ENCODE results near the gene VAV1.
A peak's percentile ranks its signal among the peaks of the same experiment; 100 is the strongest.
"Not testable (repeated sequence)": the region's sequence is repeated elsewhere in the genome, so short reads cannot be mapped to it uniquely, and the experiment has no call there.

The VAV1 gene

DNA sequence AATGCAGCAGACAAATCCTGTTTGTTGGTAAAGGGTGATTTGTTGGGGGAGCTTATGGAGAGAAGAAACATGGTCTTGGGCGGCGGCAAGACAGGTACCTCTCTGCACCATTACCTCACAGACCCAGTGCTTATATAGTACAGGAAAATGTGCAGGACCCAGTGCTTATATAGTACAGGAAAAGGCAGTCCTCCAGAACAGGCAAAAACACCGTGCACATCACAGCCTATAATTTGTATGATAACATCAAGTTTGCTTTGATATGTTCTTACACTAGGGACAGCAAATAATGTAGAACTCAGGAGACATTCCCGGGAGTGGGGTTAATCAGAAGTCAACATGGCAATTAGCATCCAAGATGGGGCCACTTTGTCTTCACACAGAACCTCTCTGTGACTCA lies 20.9 kb downstream of the VAV1 start:
- DNase-seq = no peak

DNA sequence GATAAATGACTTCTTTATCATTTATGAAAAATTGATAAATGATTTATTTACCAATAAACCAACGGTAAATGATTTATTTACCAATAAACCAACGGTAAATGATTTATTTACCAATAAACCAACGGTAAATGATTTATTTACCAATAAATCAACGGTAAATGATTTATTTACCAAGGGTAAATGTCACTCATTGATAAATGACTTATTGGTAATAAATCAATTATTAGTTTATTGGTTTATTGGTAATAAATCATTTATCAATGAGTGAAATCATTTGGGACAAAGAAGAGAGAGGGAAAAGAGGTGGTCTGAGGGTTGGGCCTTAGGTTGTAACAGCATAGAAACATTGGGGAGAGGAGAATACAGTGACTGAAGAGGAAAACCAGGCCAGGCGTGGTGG lies 21.5 kb downstream of the VAV1 start:
- DNase-seq = no peak

DNA sequence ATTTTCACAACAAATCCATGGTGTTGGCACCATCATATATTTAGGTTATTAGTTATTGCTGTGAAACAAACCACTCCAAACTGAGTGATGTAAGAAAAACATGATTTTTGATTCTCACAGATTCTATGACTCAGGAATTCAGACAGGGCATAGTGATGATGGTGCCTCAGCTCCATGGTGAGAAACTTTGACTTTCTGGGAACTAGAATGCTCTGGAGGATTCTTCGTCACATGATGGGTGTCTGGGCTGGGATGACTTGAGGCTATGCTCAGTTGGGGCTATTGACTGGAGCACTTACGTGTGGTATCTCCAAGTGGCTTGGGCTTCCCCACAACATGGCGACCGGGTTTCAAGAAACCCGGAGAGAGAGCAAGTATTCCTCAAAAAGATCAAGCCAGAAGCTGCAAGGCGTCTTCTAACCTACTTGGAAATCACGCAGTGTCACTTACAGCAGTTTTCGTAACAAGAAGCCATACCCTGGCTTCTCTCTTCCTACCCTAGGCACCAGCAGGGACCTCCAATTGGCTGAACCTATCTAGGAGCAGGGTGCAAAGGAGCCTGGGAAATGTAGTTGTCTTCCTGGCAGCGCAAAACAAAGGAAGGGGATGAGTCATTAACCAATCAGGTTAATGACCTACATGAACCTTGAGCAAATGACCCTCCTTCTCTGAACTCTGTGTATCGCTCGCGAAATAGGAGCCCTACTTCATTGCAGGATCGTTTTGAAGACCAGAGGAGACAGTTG lies 22.4 kb downstream of the VAV1 start:
- no peak for DNase-seq

DNA sequence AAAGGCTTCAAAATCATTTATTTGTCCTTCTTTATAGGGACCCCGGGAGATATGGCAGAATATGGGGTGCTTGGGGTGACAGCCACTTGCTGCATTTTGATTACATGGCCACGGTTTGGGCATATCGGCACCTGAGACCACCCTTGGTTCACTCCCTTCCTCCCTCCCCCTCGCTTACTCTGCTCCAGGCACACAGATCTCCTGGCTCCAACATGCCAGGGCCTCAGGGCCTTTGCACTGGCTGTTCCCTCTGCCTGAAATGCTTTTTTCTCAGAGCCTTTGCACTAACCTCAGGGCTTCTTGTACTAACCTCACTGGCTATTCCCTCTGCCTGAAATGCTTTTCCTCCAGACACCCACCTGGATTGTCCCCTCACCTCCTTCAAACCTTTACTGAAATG lies 23.8 kb downstream of the VAV1 start:
- DNase-seq = no peak

DNA sequence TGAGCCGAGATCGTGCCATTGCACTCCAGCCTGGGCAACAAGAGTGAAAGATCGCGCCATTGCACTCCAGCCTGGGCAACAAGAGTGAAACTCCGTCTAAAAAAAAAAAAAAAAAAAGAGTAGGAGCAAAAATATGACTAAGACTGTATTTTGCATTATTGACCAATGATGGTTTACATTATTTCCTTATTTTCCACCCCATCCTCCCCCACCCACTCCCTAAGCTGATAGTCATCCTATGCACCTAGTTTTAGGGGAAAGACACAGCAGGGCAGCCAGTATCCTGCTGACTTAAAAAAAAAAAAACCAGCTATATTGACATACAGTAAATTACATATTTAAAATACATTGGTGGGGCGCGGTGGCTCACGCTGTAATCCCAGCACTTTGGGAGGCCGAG lies 25.1 kb downstream of the VAV1 start:
- no peak for DNase-seq

DNA sequence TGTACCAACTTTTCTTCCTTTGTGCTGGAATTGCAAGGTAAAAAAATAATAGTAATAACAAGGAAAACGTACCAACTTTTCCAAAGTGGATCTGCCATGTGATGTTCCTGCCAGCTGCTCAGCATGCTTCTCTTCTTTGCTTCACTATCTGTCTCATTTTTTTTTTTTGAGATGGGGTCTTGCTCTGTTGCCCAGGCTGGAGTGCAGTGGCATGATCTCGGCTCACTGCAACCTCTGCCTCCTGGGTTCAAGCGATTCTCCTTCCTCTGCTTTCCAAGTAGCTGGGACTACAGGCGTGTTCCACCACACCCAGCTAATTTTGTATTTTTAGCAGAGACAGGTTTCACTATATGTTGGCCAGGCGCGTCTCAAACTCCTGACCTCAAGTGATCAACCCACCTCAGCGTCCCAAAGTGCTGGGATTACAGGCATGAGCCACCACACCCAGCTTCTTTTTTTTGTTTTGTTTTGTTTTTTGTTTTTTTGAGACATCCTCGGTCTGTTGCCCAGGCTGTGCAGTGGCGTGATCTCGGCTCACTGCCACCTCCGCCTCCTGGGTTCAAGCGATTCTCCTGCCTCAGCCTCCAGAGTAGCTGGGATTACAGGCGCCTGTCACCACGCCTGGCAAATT lies 27.8 kb downstream of the VAV1 start:
- DNase-seq = not testable (repeated sequence)

DNA sequence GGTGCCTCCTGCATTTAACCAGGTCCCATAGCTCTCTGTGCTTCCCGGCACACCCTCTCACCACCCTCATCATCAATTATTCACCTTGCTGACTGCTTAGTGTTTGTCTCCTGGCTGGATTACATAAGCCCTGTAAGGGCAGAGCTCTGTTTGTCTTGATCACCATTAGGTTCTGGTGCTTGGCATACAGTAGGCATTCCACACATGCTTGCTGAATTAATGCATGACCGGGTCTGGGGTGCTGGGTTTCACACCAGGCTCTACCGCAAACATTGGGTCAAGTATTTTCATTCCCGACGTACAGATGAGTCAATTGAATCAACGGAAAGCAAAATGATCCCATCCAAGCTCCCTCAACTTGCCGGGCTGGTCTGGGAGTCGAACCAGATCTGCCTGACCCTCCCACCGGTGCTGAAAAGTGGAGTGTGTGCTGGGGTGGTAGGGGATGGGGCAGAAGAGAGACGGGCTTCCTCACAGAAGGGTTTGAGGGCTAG lies 28.5 kb downstream of the VAV1 start:
- no peak for DNase-seq

DNA sequence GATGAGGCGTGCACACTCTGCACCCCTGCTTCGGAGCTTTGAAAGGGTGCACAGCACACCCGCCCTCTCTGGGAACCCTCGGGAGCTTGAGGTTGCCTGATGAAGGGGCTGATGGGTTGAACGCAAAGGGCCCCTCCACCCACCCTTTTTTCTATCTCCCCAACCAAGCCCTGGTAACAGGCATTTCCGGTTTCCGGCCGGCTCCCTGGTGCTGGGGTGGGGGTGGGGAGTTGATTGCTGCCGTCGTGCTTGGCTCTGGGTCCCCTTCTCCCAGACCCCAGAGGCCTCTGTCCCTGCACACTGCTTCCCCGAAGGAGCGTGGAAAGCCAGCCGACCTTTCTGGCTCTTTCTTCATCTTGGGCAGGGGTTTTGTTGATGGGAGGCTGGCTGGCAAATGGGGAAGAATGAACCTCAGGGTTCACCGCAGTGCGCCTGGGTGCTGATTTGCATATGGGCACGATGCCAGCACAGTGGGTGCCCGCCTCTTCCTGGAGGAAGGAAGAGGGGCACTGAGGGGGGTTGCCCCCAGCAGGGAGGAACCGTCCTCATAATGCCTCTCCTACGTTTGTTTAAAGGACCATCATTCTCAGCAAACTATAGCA lies 29.1 kb downstream of the VAV1 start:
- peak; percentile 79 for DNase-seq

DNA sequence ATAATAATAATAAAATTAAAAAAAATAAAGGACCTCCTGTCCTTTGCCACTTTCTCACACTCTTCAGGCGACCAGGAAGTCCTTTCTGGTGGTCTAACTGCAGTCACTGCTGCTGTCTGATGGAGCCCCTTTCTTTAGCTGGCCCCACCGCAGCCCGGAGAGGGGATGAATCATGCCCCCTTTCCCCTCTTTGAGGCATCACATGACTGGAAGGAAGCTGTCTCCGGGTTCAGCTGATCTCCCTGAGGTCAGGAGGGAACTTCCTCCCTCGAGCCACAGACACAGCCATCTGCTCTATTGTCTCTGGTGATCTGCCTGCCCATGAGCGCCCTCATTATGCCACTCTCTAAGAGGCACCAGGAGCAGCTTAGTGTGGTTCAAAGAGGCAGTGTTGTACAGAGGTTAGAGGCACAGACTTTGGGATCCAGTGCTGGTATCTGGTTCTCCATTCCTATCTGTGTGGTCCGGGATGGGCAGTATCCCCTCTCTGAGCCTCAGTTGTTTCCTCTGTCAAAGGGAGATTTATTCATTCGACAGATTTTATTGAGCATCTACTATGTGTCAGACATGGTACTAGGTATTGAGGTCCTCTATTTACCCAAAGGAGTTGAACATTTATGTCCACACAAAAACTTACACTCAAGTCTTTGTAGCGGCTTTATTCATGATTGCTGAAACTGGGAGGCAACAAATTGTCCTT lies 30.0 kb downstream of the VAV1 start:
- DNase-seq = peak; percentile 88

DNA sequence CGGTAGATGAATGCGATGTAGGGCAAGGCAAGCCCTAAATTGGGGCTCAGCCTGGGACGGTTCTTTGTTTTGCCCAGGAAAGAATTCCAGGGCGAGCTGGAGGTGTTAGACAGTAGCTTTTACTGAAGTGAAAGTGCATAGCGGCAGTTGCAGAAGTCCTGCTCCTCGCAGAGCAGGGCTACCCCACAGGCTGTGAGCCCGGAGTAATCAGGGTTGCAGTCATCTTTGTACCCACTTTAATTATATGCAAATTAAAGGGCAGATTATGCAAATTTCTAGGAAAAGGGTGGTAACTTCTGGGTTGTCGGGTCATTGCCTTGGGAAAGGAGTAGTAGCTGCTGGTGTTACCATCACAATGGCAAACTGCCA lies 30.5 kb downstream of the VAV1 start:
- DNase-seq = no peak

DNA sequence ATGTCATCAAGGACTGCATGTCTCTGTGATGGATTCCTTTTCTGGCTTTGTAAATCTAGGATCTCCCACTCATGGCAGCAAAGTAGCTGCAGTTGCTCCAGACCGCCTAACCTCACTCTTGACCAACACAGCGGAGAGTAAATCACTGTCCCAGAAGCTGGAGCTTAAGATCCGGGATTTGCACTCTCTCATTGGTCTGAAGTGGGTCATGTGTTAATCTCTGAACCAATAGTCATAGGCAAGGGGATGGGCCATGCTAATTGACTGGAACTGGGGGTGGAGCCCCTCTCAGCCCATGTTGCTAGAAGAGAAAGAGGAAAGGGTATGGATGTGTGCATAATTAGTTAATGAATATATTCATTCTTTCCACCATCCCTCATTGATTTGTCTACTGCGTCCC lies 34.0 kb downstream of the VAV1 start:
- DNase-seq = no peak

DNA sequence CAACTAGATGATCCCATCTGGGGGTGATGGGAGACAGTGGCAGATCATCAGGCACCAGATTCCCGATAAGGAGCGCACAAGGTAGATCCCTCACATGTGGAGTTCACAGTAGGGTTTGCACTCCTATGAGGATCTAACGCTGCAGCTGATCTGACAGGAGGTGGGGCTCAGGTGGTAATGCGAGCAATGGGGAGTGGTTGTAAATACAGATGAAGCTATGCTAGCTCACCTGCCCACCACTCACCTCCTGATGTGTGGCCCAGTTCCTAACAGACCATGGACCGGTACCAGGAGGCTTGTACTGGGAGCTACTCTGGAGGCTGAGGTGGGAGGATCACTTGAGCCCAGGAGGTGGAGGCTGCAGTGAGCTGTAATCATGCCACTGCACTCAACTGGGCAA lies 34.8 kb downstream of the VAV1 start:
- DNase-seq = no peak

DNA sequence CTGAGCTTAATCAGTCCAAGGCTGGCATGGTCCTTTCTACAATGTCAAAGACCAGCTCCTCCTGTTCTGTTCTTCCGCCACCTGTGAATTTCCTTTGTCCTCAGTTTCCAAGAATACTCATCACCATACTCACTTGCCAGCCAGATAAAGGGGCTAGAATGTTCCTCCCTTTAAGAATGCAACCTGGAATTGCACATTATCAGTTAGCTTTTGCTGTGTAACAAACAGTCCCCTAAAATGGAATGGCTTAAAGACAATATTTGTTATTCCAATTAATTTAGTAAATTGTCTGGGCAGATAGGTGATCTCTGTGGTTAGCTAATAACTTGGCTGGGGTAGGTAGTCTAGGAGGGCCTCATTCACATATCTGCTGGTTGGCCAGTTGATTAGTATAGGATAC lies 36.0 kb downstream of the VAV1 start:
- DNase-seq = no peak

DNA sequence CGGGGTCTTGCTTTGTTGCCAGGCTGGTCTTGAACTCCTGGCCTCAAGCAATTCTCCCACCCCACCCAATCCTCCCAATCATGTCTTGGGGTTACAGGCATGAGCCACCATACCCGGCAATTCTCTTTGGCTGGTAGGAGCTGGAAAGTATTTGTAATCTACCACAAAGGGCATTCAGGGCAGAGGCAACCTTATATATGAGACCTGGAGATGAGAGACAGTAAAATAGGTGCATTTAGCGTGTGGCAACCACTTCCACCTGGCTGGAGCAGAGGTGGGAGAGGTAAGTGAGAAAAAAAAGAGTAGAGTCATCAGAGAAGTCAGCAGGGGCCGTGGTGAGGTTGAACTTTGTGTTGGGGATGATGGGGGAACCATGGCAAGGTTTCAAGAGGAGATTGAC lies 36.8 kb downstream of the VAV1 start:
- DNase-seq = no peak

DNA sequence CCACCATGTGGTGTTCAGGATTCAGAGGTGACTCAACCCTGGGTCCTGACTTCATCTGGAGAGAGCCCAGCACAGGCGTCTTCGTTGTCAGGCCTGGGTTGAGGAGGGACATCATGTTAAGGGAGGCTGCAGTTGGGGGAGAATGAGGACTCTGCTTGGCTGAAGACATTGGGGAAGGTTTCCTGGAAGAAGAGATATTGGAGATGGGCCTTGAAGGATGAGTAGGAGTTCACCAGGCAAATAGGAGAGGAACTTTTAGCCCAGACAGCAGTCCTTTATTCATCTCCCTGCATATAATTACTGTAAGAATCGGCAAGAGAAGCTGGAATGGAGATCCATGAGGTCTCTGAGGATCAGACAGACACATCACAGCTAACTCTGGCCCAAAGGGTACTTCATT lies 38.9 kb downstream of the VAV1 start:
- DNase-seq = no peak

DNA sequence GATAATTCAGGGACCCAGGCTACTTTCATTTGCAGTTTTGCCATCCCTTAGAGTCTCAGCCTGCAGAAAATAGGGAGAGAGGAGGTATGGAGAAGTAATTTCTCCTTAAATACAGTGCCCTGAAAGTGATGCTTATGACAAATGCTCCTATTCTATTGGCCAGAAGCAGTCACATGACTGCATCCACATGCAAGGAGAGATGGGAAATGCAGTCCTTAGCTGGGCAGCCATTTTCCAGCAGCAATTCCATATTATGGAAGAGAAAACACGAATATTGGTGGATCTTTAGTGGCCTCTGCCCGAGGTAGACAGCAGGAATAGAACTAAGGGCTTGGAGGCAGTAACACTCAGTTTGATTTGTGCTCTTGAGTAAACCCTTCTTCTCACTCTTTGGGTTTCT lies 39.4 kb downstream of the VAV1 start:
- DNase-seq = no peak

DNA sequence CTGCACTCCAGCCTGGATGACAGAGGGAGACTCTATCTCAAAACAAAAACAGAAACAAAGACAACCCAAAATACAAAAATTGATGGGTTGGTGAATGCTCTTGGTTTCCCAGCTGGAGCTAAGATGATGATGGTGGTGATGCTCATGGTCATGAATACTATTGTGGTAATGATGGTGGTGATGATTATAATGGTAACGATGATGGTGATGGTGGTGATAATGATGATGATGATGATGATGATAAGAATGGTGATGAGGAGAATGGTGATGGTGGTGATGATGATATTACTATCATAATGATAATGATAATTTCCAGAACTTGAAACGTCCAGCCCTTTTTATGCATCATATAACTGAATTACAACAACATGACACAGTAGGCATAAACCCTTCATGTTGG lies 40.1 kb downstream of the VAV1 start:
- no peak for DNase-seq

DNA sequence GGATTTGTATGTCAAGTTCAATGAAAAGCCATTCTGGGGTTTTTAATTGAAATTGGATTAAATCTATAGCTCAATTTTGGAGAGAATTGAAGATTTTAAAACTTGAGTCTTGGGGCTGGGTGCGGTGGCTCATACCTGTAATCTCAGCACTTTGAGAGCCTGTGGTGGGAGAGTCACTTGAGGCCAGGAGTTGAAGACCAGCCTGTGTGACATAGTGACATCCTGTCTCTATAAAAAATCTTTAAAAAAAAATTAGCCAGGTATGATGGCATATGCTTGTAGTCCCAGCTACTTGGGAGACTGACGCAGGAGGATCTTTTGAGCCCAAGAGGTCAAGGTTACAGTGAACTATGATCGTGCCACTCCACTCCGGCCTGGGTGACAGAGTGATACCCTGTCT lies 41.2 kb downstream of the VAV1 start:
- no peak for DNase-seq

DNA sequence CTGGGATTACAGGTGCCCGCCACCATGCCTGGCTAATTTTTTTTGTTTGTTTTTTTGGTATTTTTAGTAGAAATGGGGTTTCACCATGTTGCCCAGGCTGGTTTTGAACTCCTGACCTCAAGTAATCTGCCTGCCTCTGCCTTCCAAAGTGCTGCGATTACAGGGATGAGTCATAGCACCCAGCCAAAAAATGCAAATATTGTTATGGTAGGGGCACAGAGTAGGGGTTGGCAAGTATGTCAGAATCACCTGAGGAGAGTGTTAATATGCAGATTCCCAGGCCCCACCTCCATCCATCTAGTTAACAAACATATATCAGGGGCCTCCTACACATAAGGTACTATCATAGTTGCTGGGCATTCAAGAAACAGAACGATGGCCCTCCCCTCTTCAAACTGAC lies 44.7 kb downstream of the VAV1 start:
- no peak for DNase-seq

DNA sequence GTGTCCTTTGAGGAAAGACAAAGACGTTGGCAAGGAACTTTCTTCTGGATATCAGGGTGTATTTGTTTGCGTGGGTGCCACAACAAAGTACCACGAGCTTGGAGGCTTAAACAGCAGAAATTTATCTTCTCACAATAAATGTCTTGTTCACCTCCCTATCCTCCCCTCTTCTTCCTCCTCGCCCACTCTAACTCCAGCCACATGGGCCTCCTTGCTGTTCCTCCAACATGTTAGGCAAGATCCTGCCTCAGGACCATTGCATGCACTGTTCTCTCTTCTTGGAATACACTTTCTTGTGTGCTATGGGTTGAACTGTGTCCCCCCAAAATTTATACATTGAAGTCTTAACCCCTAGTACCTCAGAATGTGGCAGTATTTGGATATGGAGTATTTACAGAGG lies 45.7 kb downstream of the VAV1 start:
- DNase-seq = no peak

DNA sequence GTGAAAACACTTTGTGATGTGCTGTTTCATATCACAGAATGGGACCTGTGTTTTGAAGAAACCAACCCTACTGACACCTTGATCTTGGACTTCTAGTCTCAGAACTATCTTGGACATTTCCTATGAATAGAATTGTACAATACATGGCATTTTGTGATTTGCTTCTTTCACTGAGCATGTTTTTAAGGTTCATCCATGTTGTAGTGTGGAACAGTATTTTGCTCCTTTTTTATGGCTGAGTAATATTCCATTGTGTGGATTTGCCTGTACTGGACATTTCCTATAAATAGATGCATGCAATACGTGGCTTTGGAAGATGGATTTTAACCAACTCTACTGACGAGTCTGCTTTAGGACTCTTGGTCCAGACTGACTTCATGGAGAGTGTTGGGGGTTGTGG lies 46.8 kb downstream of the VAV1 start:
- no peak for DNase-seq

DNA sequence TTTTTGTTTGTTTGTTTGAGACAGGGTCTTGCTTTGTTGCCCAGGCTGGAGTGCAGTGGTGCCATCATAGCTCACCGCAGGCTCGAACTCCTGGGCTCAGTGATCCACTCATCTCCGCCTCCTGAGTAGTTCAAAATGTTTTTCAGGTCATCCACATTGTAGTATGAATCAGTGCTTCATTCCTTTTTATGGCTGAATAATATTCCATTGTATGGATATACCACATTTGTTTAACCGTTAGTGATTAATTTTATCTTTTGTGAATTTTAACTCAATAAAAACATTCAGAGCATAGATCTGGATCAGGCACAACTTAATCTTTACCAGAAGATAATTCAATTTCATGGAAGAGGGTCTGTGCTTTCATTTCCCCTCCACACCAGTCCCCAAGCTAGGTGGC lies 47.7 kb downstream of the VAV1 start:
- no peak for DNase-seq

DNA sequence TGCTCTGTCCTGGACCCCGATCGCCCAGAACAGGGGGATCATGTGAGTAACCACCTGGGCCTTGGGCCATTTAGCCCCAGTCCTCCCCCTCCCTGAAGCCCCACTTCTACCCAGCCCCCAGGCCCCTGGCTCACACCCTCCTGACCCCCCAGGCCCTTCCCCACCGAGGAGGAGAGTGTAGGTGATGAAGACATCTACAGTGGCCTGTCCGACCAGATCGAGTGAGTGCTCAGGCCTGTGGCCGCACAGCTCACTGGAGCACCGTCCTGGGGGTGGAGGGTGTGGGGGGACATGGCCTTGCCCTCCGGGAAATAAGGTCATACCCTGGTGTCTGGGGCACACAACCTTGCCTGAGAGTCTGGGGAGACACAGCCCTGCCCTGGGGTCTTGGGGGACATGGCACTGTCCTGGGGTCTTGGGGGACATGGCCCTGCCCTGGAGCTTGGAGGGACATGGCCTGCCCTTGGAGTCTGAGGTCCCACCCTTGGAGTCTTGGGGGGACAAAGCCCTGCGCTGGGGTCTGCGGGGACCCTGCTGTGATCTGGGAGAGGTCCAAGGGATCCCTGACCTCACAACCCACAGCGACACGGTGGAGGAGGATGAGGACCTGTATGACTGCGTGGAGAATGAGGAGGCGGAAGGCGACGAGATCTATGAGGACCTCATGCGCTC lies 49.3 kb downstream of the VAV1 start:
- no peak for DNase-seq

All from NK-92 treated with Interleukin-12 subunit alpha and Interleukin-12 subunit beta, amount 100 ng/mL, for 24 hours (cell line).